ENCODE measurements around the gene OCLN. TPM values are rescaled to one million over a fixed set of nuclear protein-coding genes. Genes with fewer than 3 reads are reported as not detected.
"Not testable (repeated sequence)": the region's sequence is repeated elsewhere in the genome, so short reads cannot be mapped to it uniquely, and the experiment has no call there.

OCLN gene
- total and polyA plus RNA-seq, 2 experiments from 2014 or later = 72.7 to 119 TPM

DNA sequence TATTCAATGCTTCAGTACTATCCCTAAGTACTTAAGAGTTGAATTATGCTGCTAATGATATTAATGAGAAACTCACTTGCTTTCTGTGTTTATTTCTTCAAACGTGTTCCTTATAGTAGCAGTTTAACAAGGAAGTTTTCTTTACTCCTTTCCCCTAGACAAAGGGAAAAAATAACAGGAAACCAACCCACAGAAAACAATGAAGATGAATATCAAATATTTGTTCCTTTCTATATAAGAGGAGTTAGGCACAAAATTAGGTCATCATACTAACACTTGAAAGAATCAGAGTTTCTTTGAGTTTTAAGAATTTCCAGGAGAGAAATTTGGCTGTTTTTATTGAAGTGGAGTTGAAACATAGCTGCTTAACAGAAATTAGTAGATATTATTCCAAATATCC, 15.4 kb upstream of the OCLN start:
- no peak overlapping the region for H2AFZ ChIP-seq
- no peak overlapping the region for H3K27ac ChIP-seq
- WGBS (ENCODE audit: low lambda C conversion rate, missing lambda C conversion rate) = 28% methylated on average over 1 of the region's 1 CpG
- no peaks in the 10 kb centered on the region for H3K27me3 ChIP-seq
- H3K4me1 ChIP-seq (ENCODE audit: insufficient read depth) = no peaks in the 10 kb centered on the region
- H4K20me1 ChIP-seq (ENCODE audit: insufficient read depth, poor library complexity, severe bottlenecking) = no peaks in the 10 kb centered on the region
- no peak for DNase-seq (ENCODE audit: low spot score)
- no peak for TF ChIP-seq EZH2phosphoT487 (IDR thresholded peaks at IDR 0.05; ENCODE audit: low read depth, severe bottlenecking, unreplicated experiment)
- TF ChIP-seq, protein P1, sequence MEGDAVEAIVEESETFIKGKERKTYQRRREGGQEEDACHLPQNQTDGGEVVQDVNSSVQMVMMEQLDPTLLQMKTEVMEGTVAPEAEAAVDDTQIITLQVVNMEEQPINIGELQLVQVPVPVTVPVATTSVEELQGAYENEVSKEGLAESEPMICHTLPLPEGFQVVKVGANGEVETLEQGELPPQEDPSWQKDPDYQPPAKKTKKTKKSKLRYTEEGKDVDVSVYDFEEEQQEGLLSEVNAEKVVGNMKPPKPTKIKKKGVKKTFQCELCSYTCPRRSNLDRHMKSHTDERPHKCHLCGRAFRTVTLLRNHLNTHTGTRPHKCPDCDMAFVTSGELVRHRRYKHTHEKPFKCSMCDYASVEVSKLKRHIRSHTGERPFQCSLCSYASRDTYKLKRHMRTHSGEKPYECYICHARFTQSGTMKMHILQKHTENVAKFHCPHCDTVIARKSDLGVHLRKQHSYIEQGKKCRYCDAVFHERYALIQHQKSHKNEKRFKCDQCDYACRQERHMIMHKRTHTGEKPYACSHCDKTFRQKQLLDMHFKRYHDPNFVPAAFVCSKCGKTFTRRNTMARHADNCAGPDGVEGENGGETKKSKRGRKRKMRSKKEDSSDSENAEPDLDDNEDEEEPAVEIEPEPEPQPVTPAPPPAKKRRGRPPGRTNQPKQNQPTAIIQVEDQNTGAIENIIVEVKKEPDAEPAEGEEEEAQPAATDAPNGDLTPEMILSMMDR (IDR thresholded peaks at IDR 0.05; ENCODE audit: poor library complexity) = no peak
- TF ChIP-seq EZH2 (IDR thresholded peaks at IDR 0.05; ENCODE audit: borderline replicate concordance) = no peak
- H3K4me2 ChIP-seq = no peak overlapping the region
- H3K9me2 ChIP-seq (replicated peaks; ENCODE audit: insufficient read depth) = no peaks in the 10 kb centered on the region
- no peaks in the 10 kb centered on the region for H3K9me3 ChIP-seq (ENCODE audit: low read depth)
- H3K79me2 ChIP-seq = no peaks in the 10 kb centered on the region
- H3K36me3 ChIP-seq (replicated peaks; ENCODE audit: insufficient read depth, low read depth) = no peaks in the 10 kb centered on the region
- H3K4me3 ChIP-seq = no peak overlapping the region

DNA sequence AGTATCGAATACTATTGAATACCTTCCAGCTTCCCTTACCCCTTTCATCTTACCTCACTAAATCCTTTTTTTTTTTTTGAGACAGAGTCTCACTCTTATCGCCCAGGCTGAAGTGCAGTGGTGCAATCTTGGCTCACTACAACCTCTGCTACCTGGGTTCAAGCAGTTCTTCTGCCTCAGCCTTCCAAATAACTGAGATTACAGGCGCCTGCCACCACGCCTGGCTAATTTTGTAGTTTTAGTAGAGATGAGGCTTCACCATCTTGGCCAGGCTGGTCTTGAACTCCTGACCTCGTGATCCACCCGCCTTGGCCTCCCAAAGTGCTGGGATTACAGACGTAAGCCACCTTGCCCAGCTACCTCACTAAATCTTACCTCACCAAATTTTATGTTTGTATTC, 14.3 kb upstream of the OCLN start:
- H3K36me3 ChIP-seq (replicated peaks; ENCODE audit: insufficient read depth, low read depth); H3K4me3 ChIP-seq; H3K4me2 ChIP-seq; H4K20me1 ChIP-seq (ENCODE audit: insufficient read depth, poor library complexity, severe bottlenecking); DNase-seq (ENCODE audit: low spot score); H3K27ac ChIP-seq; H2AFZ ChIP-seq; H3K9me2 ChIP-seq (replicated peaks; ENCODE audit: insufficient read depth); H3K9me3 ChIP-seq (ENCODE audit: low read depth); H3K27me3 ChIP-seq; H3K4me1 ChIP-seq (ENCODE audit: insufficient read depth); H3K79me2 ChIP-seq: not testable (repeated sequence)
- 87% methylated on average over 7 of the region's 7 CpGs for WGBS (ENCODE audit: low lambda C conversion rate, missing lambda C conversion rate)

DNA sequence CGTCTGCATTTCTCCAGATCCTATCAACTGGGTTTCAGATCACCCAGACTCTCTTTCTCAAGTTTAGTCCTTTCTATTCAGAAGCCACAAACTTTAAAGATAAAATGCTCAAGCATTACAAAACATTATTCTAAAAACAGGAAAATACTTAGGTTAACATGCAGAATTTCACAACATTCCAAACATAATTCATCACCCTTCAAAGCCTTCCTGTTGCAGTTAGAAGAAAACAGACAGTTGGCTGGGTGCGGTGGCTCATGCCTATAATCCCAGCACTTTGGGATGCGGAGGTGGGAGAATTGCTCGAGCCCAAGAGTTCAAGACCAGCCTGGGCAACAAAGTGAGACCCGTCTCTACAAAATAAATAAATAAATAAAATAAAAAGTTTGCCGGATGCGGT, 7.7 kb upstream of the OCLN start:
- 79% methylated on average over 7 of the region's 7 CpGs for WGBS (ENCODE audit: low lambda C conversion rate, missing lambda C conversion rate)
- TF ChIP-seq EZH2phosphoT487 (IDR thresholded peaks at IDR 0.05; ENCODE audit: low read depth, severe bottlenecking, unreplicated experiment) (no peak), EZH2 (IDR thresholded peaks at IDR 0.05; ENCODE audit: borderline replicate concordance) (no peak)
- TF ChIP-seq, protein P1 (IDR thresholded peaks at IDR 0.05; ENCODE audit: poor library complexity) = no peak
- H4K20me1 ChIP-seq (ENCODE audit: insufficient read depth, poor library complexity, severe bottlenecking) = no peaks in the 10 kb centered on the region

DNA sequence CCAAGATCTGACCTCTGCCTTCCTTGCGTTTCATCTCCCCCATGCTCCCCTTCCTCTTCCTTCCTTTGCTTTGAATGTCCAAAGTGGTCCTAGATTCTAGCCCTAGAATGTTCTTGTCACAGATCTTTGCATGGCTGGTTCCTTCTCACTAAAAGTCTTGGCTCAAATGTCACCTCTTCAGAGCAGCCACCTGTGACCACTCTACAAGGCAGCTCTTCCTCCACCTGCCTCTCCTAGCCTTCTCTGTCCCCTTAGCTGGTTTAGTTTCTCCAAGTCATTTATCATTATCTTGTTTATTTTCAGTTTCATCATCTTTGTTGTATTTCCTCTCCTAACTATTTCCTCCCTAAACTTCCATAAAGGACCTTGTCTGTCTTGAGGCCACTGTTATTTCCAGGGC, 7.1 kb upstream of the OCLN start:
- Histone ChIP-seq H3K9me3 (ENCODE audit: low read depth) (no peaks in the 10 kb centered on the region), H3K4me3 (no peak overlapping the region), H2AFZ (no peak overlapping the region), H3K9me2 (replicated peaks; ENCODE audit: insufficient read depth) (no peaks in the 10 kb centered on the region), H4K20me1 (ENCODE audit: insufficient read depth, poor library complexity, severe bottlenecking) (no peaks in the 10 kb centered on the region), H3K4me2 (no peak overlapping the region), H3K27ac (no peak overlapping the region), H3K36me3 (replicated peaks; ENCODE audit: insufficient read depth, low read depth) (no peaks in the 10 kb centered on the region), H3K27me3 (no peaks in the 10 kb centered on the region), H3K79me2 (no peaks in the 10 kb centered on the region), H3K4me1 (ENCODE audit: insufficient read depth) (no peaks in the 10 kb centered on the region)
- WGBS (ENCODE audit: low lambda C conversion rate, missing lambda C conversion rate) = 95% methylated on average over 1 of the region's 1 CpG
- TF ChIP-seq, protein P1 (IDR thresholded peaks at IDR 0.05; ENCODE audit: poor library complexity) = no peak
- TF ChIP-seq EZH2 (IDR thresholded peaks at IDR 0.05; ENCODE audit: borderline replicate concordance) (no peak), EZH2phosphoT487 (IDR thresholded peaks at IDR 0.05; ENCODE audit: low read depth, severe bottlenecking, unreplicated experiment) (no peak)
- DNase-seq (ENCODE audit: low spot score) = no peak

More for the DNA sequence above, 7.7 kb upstream of the OCLN start:
- DNase-seq (ENCODE audit: low spot score) = no peak
- H3K4me3 ChIP-seq = no peak overlapping the region
- no peaks in the 10 kb centered on the region for H3K27me3 ChIP-seq
- H3K79me2 ChIP-seq = no peaks in the 10 kb centered on the region
- H2AFZ ChIP-seq = no peak overlapping the region
- H3K27ac ChIP-seq = no peak overlapping the region
- H3K9me3 ChIP-seq (ENCODE audit: low read depth) = no peaks in the 10 kb centered on the region
- no peaks in the 10 kb centered on the region for H3K9me2 ChIP-seq (replicated peaks; ENCODE audit: insufficient read depth)
- no peak overlapping the region for H3K4me2 ChIP-seq
- H3K4me1 ChIP-seq (ENCODE audit: insufficient read depth) = no peaks in the 10 kb centered on the region
- no peaks in the 10 kb centered on the region for H3K36me3 ChIP-seq (replicated peaks; ENCODE audit: insufficient read depth, low read depth)
